Osteoblast (primary cell): ENCODE results near the gene PATE1. TPM values are rescaled to one million over a fixed set of nuclear protein-coding genes. Genes with fewer than 3 reads are reported as not detected.

ENCODE experiments used
- DNase-seq: peaks from one replicate; pipeline ENCODE4 v3.0.0; 2011; ENCODE audit warnings: low spot score, mixed read lengths; ENCODE audit not compliant: insufficient read length; ENCODE audit errors: missing footprints
- H2AFZ ChIP-seq: 2 replicates; pipeline ENCODE4 v1.6.0; 2011; ENCODE audit warnings: mild to moderate bottlenecking, low read length
- H3K27ac ChIP-seq: 2 replicates; pipeline ENCODE4 v1.5.1; 2011; ENCODE audit warnings: mild to moderate bottlenecking, low read depth, low read length, moderate library complexity
- H3K27me3 ChIP-seq: 2 replicates; pipeline ENCODE4 v1.6.0; 2012; ENCODE audit warnings: mild to moderate bottlenecking, control low read depth, inconsistent platforms, low read length, moderate library complexity; ENCODE audit not compliant: insufficient read depth
- H3K36me3 ChIP-seq: 2 replicates; pipeline ENCODE4 v1.5.1; 2011; ENCODE audit warnings: mild to moderate bottlenecking, low read length, control low read depth, moderate library complexity; ENCODE audit not compliant: insufficient read depth
- H3K4me1 ChIP-seq: 2 replicates; pipeline ENCODE4 v1.5.1; 2011; ENCODE audit warnings: mild to moderate bottlenecking, low read length, control low read depth, moderate library complexity; ENCODE audit not compliant: insufficient read depth
- H3K4me2 ChIP-seq: 2 replicates; pipeline ENCODE4 v1.6.0; 2011; ENCODE audit warnings: mild to moderate bottlenecking, low read length; ENCODE audit not compliant: insufficient read depth
- H3K4me3 ChIP-seq: fragments of 200-600 bp; sonication (generic); 3 replicates; pipeline ENCODE4 v1.5.1; 2012; ENCODE audit warnings: mild to moderate bottlenecking, low read length, inconsistent platforms; ENCODE audit not compliant: insufficient read depth
- H3K79me2 ChIP-seq: 2 replicates; pipeline ENCODE4 v1.6.0; 2012; ENCODE audit warnings: mild to moderate bottlenecking, low read length, control low read depth, inconsistent platforms; ENCODE audit not compliant: insufficient read depth
- H3K9me3 ChIP-seq: 2 replicates; pipeline ENCODE4 v1.5.1; 2011; ENCODE audit warnings: low read depth, low read length, control low read depth
- H4K20me1 ChIP-seq: 2 replicates; pipeline ENCODE4 v1.6.0; 2012; ENCODE audit warnings: mild to moderate bottlenecking, low read length, control low read depth; ENCODE audit not compliant: insufficient read depth
- total RNA-seq: library from RNA; depleted of rRNA; stranded (reverse); fragments of >200 nt; gene quantifications from 2 replicates; pipeline ENCODE4 v1.2.3, GENCODE V29; 2012
- TF ChIP-seq, protein P1 (sequence below): IDR thresholded peaks from 2 replicates; pipeline ENCODE4 v1.5.1; 2011; ENCODE audit warnings: mild to moderate bottlenecking, low read depth, low read length, moderate library complexity; ENCODE audit errors: extremely low read depth

PATE1 gene
- total RNA-seq, 1 donor, result not detected

DNA sequence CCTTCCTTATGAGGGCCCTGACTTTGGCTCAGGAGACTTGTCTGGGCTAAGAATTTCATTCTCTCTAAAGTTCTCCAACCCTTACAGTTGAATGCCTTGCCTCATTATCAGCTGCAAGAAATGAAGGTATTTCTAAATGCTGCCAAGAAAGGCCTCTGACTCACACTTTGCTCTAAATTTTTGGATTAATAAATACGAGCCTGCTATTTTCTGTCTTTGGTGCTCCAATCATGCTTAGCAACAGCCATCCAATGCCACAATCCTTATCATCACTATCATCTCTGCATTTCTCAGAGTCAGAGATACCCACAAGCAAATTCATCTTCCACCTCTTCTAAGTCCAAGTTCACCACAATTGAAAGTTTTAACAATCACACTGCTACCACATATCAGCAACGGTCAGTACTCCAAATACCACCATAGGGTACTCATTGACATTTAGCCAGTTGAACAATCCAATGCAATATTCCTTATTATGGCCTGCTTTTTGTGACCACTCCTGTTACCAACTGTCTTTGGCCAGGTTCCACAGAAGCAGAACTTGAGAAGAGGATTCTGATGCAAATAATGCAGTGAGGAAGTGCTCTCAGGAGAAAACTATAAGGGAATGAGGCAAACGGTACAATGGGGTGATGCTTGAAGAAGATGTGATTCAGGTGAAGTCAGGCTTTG is 26.9 kb downstream of the PATE1 start:
- TF ChIP-seq, protein P1, sequence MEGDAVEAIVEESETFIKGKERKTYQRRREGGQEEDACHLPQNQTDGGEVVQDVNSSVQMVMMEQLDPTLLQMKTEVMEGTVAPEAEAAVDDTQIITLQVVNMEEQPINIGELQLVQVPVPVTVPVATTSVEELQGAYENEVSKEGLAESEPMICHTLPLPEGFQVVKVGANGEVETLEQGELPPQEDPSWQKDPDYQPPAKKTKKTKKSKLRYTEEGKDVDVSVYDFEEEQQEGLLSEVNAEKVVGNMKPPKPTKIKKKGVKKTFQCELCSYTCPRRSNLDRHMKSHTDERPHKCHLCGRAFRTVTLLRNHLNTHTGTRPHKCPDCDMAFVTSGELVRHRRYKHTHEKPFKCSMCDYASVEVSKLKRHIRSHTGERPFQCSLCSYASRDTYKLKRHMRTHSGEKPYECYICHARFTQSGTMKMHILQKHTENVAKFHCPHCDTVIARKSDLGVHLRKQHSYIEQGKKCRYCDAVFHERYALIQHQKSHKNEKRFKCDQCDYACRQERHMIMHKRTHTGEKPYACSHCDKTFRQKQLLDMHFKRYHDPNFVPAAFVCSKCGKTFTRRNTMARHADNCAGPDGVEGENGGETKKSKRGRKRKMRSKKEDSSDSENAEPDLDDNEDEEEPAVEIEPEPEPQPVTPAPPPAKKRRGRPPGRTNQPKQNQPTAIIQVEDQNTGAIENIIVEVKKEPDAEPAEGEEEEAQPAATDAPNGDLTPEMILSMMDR, result no peak

DNA sequence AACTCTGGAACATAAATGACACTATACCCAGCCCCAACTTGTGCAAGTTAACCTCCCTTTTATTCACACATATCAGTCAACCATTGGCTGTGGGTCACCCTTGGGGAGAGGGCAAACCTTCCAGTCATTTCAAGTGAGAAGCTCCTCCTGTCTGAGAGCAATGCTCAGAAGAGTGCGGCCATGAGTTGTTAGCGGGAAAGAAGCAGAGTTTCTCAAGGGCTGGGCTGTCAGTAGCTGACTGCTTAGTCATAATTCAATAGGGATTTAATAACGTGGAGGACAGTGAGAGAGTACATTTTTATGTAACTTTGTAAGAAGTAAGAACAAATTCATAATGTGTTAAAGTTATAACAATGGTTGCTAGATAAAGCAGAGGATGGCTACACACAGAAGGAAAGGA is 27.4 kb downstream of the PATE1 start:
- no peak for DNase-seq
- no peaks in the 10 kb centered on the region for H3K27me3 ChIP-seq
- peak overlapping the region; percentile 13 for H3K27ac ChIP-seq
- no peaks in the 10 kb centered on the region for H4K20me1 ChIP-seq
- H3K4me2 ChIP-seq, result no peak overlapping the region
- H3K36me3 ChIP-seq, result no peaks in the 10 kb centered on the region
- TF ChIP-seq, protein P1, result no peak
- H2AFZ ChIP-seq, result no peak overlapping the region
- H3K4me1 ChIP-seq, result peaks cover 7% of the 10 kb centered on the region
- H3K9me3 ChIP-seq, result no peaks in the 10 kb centered on the region
- no peaks in the 10 kb centered on the region for H3K79me2 ChIP-seq
- no peak overlapping the region for H3K4me3 ChIP-seq

More for the DNA sequence above, 26.9 kb downstream of the PATE1 start:
- no peaks in the 10 kb centered on the region for H4K20me1 ChIP-seq
- peak; percentile 70 for DNase-seq
- H3K79me2 ChIP-seq, result no peaks in the 10 kb centered on the region
- H3K27ac ChIP-seq, result peak overlapping the region; percentile 53
- no peaks in the 10 kb centered on the region for H3K27me3 ChIP-seq
- H3K9me3 ChIP-seq, result no peaks in the 10 kb centered on the region
- peak overlapping the region; percentile 20 for H3K4me2 ChIP-seq
- H3K36me3 ChIP-seq, result no peaks in the 10 kb centered on the region
- H3K4me1 ChIP-seq, result peaks cover 7% of the 10 kb centered on the region
- no peak overlapping the region for H2AFZ ChIP-seq
- H3K4me3 ChIP-seq, result no peak overlapping the region

DNA sequence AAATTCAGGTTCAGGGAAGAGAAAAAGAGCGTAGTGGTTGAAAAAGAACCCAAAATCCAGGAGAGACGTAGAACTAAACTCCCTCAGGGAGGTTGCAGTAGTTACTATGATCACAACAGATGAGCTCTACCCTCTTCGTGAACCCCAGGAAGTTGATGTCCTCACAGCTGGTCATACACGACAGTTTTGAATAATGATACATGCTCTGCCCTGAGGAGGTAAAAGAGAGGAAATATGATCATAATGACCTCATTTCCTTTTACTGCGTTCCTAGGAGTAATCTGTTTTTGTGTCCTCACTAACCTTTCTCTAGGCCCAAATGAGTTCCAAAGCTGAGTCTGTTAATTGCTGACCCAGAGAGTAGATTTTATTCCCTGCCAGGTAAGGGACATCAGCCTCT is 31.2 kb downstream of the PATE1 start:
- no peaks in the 10 kb centered on the region for H3K36me3 ChIP-seq
- H3K4me3 ChIP-seq, result no peak overlapping the region
- TF ChIP-seq, protein P1, result no peak
- no peaks in the 10 kb centered on the region for H3K27me3 ChIP-seq
- no peaks in the 10 kb centered on the region for H4K20me1 ChIP-seq
- no peaks in the 10 kb centered on the region for H3K9me3 ChIP-seq
- no peaks in the 10 kb centered on the region for H3K79me2 ChIP-seq
- peak; percentile 6 for DNase-seq
- H2AFZ ChIP-seq, result no peak overlapping the region
- no peak overlapping the region for H3K4me2 ChIP-seq
- no peak overlapping the region for H3K27ac ChIP-seq
- H3K4me1 ChIP-seq, result peaks cover 4% of the 10 kb centered on the region

DNA sequence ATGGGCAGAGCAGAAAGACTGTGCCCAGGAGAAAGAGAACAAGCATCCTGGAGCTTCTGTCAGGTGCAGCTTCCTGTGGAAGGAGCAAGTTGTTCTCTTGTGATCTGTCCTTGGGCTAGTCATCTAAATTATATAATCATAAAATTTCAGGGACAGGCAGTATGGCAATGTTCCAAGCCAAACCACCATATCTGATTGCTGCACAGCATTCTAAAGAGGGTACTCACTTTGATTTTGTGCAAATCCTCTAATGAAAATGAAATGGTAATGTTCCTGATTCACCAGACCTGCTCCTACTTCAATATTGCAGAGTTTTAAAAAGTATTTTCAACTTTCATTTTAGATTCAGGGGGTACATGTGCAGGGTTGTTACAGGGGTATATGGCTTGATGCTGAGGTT is 32.6 kb downstream of the PATE1 start, which contains the start of gene PATE2:
TSS of gene PATE2 (minus strand) at position 101 of the 400 bp plus-strand sequence. CDS start at position 46, 55 bp downstream.
- Histone ChIP-seq H4K20me1 (no peaks in the 10 kb centered on the region), H3K36me3 (no peaks in the 10 kb centered on the region), H2AFZ (no peak within 1 kb of the TSS), H3K27me3 (no peaks in the 10 kb centered on the region), H3K4me2 (no peak within 1 kb of the TSS), H3K4me3 (no peak within 1 kb of the TSS), H3K4me1 (no peaks in the 10 kb centered on the region), H3K27ac (no peak within 1 kb of the TSS), H3K9me3 (no peaks in the 10 kb centered on the region), H3K79me2 (no peaks in the 10 kb centered on the region)
- no peak for DNase-seq
- TF ChIP-seq, protein P1, result no peak
